ENCODE measurements around the gene GPR42. TPM values are rescaled to one million over a fixed set of nuclear protein-coding genes. Genes with fewer than 3 reads are reported as not detected.

The GPR42 gene
- total RNA-seq, 1 experiment from 2014 or later, result not detected

- POLR2A ChIA-PET, result no interaction called here
Observed at GRCh38 chr19:35417278-35417677, 46.4 kb downstream of the GPR42 start.

More at GRCh38 chr19:35417278-35417677, 46.4 kb downstream of the GPR42 start:
- ChIA-PET CTCF (no interaction called here), RAD21 (ENCODE audit: low non-redundant PET in 1 of 2, low total read pairs in 2 of 2, uncharacterized antibody in 2 of 2, unreplicated experiment in 2 of 2) (no interaction called here)
- no peaks in the 10 kb centered on the region for H4K20me1 ChIP-seq (ENCODE audit: insufficient read depth)
- BruUV-seq (replicated peaks), result no TSS peak
- no peak for ATAC-seq
- peaks cover 48% of the 10 kb centered on the region; the same call in 1 of the 2 replicates for H3K27me3 ChIP-seq (ENCODE audit: insufficient read depth, low read length)
- no peaks in the 10 kb centered on the region for H3K9me3 ChIP-seq (ENCODE audit: control insufficient read depth in 1 of 2, insufficient read depth in 1 of 2, low read depth in 1 of 2, low read length in 2 of 2)
- H3K9me2 ChIP-seq (ENCODE audit: insufficient read depth), result no peaks in the 10 kb centered on the region
- H3K36me3 ChIP-seq (ENCODE audit: control insufficient read depth in 1 of 2, insufficient read depth in 2 of 2, low read length in 2 of 2), result no peaks in the 10 kb centered on the region
- H3K9ac ChIP-seq (ENCODE audit: low read length), result no peak overlapping the region
- no peak overlapping the region for H2AFZ ChIP-seq (ENCODE audit: low read depth, low read length, poor library complexity, severe bottlenecking)
- H3K4me1 ChIP-seq (ENCODE audit: control insufficient read depth in 1 of 2, insufficient read depth in 2 of 2, low read length in 2 of 2), result peaks cover 5 to 6% of the 10 kb centered on the region in 2 experiments; a peak in 3 of 4 replicates
- no peak overlapping the region for H3K4me3 ChIP-seq (replicated peaks in 1 of 2; ENCODE audit: low read depth in 1 of 2, low read length in 2 of 2)
- H3K27ac ChIP-seq (ENCODE audit: low read depth, low read length), result no peak overlapping the region
- no peak for TF ChIP-seq CTCF (IDR thresholded peaks at IDR 0.05 in 2 of 3, conservative IDR thresholded peaks at IDR 0.05 in 1 of 3; ENCODE audit: borderline replicate concordance in 1 of 3, insufficient read depth in 1 of 3, low read depth in 2 of 3, low read length in 2 of 3)
- TF ChIP-seq POLR2A (IDR thresholded peaks at IDR 0.05; ENCODE audit: borderline replicate concordance, extremely low read depth, insufficient read depth, insufficient read length), result no peak
- no peak for TF ChIP-seq CBX3 (IDR thresholded peaks at IDR 0.05; ENCODE audit: low read depth)
- no peak for TF ChIP-seq FOSL1 (IDR thresholded peaks at IDR 0.05; ENCODE audit: low read depth)
- TF ChIP-seq SRF (IDR thresholded peaks at IDR 0.05; ENCODE audit: low read depth), result no peak
- TF ChIP-seq ZNF274 (IDR thresholded peaks at IDR 0.05; ENCODE audit: low read depth, low read length), result no peak
- TF ChIP-seq RAD21 (IDR thresholded peaks at IDR 0.05; ENCODE audit: low read depth), result no peak
- TF ChIP-seq JUND (IDR thresholded peaks at IDR 0.05), result no peak
- no peaks in the 10 kb centered on the region for H3K79me2 ChIP-seq (ENCODE audit: insufficient read depth, low read length)
- intact Hi-C loops (cut with micrococcal nuclease), result no loop called here
- no peak for DNase-seq (ENCODE audit: low read depth, low spot score)
- H3K4me2 ChIP-seq (ENCODE audit: low read length), result no peak overlapping the region
